Stimulated activated CD8-positive, alpha-beta memory T cell treated with anti-CD3 and anti-CD28 coated beads, Interleukin-12 subunit alpha, Interleukin-12 subunit beta, amount 100 ng/mL, for 4 hours (primary cell): ENCODE results near the gene PCDHGB6.
"Not testable (repeated sequence)": the region's sequence is repeated elsewhere in the genome, so short reads cannot be mapped to it uniquely, and the experiment has no call there.

Source experiments
- DNase-seq: peaks from one replicate; pipeline ENCODE4 v3.0.0-alpha.2; 2020; ENCODE audit warnings: low read depth

Gene PCDHGB6

DNA sequence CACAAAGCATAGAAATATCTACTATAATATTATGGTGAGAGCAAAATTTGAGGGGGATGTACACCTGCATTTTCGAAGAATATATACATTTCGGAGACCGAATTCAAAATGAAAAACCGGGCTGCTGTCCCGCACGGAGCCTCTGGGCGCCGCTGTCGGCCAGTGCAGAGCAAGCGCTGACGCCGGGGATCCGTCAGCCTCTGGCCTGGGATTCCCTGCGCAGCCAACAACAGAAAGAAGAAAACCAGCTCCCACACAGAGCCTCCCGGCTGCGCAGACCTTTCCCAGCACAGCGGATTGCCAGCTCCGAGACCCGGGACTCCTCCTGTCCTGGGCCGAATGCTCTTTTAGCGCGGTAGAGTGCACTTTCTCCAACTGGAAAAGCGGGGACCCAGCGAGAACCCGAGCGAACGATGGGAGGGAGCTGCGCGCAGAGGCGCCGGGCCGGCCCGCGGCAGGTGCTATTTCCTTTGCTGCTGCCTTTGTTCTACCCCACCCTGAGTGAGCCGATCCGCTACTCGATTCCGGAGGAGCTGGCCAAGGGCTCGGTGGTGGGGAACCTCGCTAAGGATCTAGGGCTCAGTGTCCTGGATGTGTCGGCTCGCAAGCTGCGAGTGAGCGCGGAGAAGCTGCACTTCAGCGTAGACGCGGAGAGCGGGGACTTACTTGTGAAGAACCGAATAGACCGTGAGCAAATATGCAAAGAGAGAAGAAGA is at the start of gene PCDHGB6:
Gene PCDHGB6, plus strand, starts transcription at position 232 of the 716 bp plus-strand sequence. Its CDS starts 182 bp downstream, at position 414.
- not testable (repeated sequence) for DNase-seq

DNA sequence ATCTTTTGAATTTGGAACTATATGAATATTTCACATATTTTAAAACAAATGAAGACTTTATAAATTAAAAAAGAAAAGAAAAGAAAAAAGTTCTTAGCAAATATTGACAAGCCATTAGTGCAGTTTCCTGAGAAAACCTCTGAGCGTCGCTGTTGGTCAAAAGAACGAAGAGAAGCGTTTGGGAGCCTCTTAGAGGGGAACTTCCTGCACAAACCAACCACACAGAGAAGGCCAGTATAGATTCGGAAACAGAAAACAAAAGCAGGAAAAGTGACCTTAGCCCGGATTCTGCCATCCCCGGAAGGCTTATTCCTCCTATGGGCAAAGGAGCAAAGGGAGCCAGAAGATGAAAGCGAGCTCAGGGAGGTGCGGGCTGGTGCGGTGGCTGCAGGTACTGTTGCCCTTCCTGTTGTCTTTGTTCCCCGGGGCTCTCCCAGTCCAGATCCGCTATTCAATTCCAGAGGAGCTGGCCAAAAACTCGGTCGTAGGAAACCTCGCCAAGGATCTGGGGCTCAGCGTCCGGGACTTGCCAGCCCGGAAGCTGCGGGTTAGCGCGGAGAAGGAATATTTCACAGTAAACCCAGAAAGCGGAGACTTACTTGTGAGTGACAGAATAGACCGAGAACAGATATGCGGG is 47.9 kb upstream of the PCDHGB6 start, which contains the start of gene PCDHGB2:
Gene PCDHGB2, plus strand, starts transcription at position 205 of the 637 bp plus-strand sequence. Its CDS starts 142 bp downstream, at position 347.
- DNase-seq = no peak

DNA sequence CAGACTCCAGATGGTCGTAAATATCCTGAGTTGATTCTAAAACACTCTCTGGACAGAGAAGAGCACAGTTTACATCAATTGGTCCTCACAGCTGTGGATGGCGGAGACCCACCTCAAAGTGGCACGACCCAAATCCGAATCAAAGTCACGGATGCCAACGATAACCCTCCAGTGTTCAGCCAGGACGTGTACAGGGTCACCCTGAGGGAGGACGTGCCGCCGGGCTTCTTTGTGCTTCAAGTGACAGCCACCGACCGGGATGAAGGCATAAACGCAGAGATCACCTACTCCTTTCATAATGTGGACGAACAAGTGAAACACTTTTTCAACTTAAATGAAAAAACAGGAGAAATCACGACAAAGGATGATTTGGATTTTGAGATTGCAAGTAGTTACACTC is 47.1 kb upstream of the PCDHGB6 start:
- no peak for DNase-seq

DNA sequence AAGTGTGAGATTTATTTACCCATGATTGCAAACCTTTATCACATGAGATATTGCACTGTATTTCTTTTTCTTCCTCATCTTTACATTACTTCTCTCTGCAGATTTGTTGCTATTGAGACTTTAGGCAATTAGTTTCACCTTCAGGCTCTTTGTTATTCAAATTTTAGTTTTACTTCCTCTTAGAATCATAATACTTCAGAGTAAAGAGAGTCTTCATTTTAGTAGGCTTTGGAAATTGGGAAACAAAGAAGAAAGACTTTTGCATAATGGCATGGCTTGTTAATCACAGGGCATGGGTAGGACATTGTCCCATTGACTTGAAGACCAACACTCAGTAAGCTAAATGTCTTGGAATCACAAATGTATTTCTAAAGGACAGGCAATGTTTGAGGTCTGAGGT is 45.1 kb upstream of the PCDHGB6 start:
- no peak for DNase-seq

DNA sequence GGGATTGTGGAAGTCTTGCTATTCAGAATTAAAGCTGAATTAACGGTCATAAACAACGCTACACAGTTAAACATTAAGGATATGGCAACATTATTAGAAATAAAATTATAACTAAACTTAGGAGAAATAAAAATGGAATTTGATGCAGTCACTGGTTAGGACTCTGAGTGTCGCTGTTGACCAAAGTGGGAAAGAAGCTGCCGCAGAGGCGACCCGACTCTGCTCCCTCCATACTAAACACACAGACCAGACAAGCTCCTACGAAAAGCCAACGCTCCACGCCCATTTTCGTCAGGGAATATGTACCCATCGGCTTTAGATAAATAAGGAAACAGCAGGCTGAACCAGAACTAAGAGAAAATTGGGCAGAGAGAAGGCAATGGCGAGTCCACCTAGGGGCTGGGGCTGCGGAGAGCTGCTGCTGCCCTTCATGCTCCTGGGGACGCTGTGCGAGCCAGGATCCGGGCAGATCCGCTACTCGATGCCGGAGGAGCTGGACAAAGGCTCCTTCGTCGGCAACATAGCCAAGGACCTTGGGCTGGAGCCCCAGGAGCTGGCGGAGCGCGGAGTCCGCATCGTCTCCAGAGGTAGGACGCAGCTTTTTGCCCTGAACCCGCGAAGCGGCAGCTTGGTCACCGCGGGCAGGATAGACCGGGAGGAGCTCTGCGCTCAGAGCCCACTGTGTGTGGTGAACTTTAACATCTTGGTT is 43.7 kb upstream of the PCDHGB6 start, which contains the start of gene PCDHGA5:
Gene PCDHGA5, plus strand, starts transcription at position 211 of the 709 bp plus-strand sequence. Its CDS starts 169 bp downstream, at position 380.
- no peak for DNase-seq

DNA sequence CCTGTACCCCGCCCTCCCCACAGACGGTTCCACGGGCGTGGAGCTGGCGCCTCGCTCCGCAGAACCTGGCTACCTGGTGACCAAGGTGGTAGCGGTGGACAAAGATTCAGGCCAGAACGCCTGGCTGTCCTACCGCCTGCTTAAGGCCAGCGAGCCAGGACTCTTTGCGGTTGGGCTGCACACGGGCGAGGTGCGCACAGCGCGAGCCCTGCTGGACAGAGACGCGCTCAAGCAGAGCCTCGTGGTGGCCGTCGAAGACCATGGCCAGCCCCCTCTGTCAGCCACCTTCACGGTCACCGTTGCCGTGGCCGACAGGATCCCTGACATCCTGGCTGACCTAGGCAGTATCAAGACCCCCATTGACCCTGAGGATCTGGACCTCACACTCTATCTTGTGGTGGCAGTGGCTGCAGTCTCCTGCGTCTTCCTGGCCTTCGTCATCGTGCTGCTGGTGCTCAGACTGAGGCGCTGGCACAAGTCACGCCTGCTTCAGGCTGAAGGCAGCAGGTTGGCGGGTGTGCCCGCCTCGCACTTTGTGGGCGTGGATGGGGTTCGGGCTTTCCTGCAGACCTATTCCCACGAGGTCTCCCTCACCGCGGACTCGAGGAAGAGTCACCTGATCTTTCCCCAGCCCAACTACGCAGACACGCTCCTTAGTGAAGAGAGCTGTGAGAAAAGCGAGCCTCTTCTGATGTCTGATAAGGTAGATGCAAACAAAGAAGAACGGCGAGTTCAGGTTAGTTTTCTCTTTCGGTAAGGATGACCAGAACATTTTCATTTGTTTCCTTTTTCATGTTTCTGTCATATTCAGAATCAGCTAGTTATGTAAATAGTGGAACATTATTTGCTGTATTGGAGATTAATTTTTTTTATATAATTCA is 41.6 kb upstream of the PCDHGB6 start:
- no peak for DNase-seq

DNA sequence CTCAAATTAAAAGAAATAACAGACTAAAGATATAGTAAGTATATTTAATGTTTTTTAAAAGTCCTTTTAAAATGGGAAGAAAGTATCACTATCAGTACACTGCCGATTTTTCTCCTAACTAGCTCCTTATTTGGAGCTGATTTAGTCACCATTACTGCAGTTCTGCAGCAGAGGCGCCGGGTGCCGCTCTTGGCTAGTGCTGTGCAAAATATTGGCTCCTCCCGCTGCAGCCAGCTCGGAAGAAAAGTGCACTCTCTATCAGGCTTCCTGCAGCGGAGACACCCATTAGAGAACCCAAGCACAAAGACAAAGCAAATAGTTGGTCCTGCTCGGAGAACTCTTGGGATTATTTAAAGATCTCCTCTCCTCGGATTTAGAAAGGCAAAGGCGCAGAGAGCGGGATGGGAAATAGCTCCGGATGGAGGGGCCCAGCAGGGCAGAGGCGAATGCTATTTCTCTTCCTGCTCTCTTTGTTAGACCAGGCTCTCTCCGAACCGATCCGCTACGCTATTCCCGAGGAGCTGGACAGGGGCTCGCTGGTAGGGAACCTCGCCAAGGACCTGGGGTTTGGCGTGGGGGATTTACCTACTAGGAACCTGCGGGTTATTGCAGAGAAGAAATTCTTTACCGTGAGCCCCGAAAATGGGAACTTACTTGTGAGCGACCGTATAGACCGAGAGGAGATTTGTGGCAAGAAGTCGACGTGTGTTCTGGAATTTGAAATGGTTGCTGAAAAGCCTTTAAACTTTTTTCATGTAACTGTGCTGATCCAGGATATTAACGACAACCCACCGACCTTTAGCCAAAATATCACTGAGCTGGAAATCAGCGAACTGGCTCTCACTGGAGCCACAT is 37.6 kb upstream of the PCDHGB6 start, which contains the start of gene PCDHGB3:
Gene PCDHGB3, plus strand, starts transcription at position 249 of the 855 bp plus-strand sequence. Its CDS starts 153 bp downstream, at position 402.
- DNase-seq = no peak

DNA sequence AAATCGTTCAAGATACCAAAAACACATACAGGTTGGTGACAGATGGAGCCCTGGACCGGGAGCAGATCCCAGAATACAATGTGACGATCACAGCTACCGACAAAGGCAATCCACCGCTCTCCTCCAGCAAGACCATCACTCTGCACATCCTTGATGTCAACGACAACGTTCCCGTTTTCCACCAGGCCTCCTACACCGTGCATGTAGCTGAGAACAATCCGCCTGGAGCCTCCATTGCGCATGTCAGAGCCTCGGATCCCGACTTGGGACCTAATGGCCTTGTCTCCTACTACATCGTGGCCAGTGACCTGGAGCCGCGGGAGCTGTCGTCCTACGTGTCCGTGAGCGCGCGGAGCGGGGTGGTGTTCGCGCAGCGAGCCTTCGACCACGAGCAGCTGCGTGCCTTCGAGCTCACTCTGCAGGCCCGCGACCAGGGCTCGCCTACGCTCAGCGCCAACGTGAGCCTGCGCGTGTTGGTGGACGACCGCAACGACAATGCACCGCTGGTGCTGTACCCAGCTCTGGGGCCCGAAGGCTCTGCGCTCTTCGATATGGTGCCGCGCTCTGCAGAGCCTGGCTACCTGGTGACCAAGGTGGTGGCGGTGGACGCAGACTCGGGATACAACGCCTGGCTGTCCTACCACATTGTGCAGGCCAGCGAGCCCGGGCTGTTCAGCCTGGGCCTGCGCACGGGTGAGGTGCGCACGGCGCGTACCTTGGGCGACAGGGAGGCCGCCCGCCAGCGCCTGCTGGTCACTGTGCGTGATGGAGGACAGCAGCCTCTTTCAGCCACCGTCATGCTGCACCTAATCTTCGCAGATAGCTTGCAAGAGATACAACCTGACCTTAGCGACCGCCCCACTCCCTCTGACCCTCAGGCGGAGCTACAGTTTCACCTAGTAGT is 36.0 kb upstream of the PCDHGB6 start:
- DNase-seq = no peak

DNA sequence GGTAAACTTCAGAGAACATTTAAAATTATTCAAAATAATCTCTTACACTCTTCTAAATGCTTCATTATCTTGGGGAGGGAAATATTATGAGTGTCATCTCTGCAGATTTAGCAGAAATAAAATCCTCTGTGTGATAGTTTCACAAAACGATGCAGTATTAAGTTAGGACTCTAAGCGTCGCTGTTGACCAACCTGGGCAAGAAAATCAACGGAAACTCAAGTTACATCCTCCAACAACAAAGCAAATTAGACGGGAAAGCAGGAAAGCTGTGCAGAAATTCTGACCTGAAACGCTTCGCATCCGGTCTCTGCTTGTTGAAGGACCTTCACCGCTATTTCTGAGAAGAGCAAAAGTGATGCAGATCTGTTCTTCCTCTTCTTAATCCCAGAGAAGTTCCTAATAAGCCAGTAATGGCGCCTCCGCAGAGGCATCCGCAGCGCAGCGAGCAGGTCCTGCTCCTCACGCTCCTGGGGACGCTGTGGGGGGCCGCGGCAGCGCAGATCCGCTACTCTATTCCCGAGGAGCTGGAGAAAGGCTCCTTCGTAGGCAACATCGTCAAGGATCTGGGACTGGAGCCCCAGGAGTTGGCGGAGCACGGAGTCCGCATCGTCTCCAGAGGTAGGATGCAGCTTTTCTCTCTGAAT is 34.0 kb upstream of the PCDHGB6 start, which contains the start of gene PCDHGA6:
Gene PCDHGA6, plus strand, starts transcription at position 219 of the 645 bp plus-strand sequence. Its CDS starts 193 bp downstream, at position 412.
- no peak for DNase-seq

DNA sequence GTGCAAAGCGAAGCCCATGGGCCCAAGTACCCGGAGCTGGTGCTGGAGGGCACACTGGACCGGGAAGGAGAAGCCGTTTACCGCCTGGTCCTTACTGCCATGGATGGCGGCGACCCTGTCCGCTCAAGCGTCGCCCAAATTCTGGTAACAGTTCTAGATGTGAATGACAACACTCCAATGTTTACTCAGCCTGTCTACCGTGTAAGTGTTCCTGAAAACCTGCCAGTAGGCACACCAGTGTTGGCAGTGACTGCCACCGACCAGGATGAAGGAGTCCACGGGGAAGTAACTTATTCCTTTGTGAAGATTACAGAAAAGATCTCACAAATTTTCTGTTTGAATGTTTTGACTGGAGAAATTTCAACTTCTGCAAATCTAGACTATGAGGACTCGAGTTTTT is 33.2 kb upstream of the PCDHGB6 start:
- DNase-seq = no peak

DNA sequence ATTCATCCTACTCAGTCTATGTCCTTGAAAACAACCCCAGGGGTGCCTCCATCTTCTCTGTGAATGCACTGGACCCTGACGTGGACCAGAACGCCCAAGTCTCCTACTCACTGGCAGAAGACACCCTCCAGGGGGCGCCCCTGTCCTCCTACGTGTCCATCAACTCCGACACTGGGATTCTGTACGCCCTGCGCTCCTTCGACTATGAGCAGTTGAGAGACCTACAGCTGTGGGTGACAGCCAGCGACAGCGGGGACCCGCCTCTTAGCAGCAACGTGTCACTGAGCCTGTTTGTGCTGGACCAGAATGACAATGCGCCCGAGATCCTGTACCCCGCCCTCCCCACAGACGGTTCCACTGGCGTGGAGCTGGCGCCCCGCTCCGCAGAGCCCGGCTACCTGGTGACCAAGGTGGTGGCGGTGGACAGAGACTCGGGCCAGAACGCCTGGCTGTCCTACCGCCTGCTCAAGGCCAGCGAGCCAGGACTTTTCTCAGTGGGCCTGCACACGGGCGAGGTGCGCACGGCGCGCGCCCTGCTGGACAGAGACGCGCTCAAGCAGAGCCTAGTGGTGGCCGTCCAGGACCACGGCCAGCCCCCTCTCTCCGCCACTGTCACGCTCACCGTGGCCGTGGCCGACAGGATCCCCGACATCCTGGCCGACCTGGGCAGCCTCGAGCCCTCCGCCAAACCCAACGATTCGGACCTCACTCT is 32.2 kb upstream of the PCDHGB6 start:
- DNase-seq = not testable (repeated sequence)

DNA sequence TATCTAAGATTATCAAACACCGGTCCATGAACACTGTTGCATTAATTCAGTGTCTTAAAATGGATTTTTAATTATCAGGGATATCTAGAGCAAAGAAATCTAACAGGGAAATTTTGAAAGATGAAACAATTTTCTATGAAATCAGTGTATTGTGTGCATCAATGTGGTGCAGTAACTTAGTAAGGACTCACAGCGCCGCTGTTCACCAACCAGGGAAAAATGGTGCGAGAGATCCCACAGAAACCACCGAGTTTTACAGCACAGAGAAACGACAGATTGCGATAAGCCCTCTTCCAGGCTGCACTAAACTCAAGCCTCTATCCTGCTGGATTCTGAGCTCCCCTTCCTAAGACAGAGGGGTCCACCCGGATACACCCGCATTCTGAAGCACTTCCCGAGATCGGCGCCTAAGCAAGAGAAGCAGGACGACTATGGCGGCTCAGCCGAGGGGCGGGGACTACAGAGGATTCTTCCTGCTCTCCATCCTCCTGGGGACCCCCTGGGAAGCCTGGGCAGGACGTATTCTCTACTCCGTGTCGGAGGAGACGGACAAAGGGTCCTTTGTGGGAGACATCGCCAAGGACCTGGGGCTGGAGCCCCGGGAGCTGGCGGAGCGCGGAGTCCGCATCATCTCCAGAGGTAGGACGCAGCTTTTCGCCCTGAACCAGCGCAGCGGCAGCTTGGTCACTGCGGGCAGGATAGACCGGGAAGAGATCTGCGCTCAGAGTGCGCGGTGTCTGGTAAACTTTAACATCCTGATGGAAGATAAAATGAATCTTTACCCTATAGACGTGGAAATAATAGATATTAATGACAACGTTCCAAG is 25.1 kb upstream of the PCDHGB6 start, which contains the start of gene PCDHGA7:
Gene PCDHGA7, plus strand, starts transcription at position 274 of the 826 bp plus-strand sequence. Its CDS starts 158 bp downstream, at position 432.
- DNase-seq = no peak

DNA sequence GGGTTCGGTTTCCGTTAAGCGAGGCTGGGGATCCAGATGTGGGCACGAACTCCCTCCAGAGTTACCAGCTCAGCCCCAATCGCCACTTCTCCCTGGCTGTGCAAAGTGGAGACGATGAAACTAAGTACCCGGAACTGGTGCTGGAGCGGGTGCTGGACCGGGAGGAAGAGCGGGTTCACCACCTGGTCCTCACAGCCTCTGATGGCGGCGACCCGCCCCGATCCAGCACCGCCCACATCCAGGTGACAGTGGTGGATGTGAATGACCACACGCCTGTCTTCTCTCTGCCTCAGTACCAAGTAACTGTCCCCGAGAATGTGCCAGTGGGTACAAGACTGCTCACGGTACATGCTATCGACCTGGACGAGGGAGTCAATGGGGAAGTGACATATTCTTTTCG is 24.5 kb upstream of the PCDHGB6 start:
- no peak for DNase-seq

DNA sequence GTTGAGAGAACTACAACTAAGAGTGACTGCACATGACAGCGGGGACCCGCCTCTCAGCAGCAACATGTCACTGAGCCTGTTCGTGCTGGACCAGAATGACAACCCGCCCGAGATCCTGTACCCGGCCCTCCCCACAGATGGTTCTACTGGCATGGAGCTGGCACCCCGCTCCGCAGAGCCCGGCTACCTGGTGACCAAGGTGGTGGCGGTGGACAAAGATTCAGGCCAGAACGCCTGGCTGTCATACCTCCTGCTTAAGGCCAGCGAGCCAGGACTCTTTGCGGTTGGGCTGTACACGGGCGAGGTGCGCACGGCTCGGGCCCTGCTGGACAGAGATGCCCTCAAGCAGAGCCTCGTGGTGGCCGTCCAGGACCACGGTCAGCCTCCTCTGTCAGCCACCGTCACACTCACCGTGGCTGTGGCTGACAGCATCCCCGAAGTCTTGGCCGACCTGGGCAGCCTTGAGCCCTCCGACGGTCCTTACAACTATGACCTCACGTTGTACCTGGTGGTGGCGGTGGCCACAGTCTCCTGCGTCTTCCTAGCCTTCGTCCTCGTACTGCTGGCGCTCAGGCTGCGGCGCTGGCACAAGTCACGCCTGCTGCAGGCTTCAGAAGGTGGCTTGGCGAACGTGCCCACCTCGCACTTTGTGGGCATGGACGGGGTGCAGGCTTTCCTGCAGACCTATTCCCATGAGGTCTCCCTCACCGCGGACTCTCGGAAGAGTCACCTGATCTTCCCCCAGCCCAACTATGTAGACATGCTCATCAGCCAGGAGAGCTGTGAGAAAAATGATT is 23.2 kb upstream of the PCDHGB6 start:
- no peak for DNase-seq

DNA sequence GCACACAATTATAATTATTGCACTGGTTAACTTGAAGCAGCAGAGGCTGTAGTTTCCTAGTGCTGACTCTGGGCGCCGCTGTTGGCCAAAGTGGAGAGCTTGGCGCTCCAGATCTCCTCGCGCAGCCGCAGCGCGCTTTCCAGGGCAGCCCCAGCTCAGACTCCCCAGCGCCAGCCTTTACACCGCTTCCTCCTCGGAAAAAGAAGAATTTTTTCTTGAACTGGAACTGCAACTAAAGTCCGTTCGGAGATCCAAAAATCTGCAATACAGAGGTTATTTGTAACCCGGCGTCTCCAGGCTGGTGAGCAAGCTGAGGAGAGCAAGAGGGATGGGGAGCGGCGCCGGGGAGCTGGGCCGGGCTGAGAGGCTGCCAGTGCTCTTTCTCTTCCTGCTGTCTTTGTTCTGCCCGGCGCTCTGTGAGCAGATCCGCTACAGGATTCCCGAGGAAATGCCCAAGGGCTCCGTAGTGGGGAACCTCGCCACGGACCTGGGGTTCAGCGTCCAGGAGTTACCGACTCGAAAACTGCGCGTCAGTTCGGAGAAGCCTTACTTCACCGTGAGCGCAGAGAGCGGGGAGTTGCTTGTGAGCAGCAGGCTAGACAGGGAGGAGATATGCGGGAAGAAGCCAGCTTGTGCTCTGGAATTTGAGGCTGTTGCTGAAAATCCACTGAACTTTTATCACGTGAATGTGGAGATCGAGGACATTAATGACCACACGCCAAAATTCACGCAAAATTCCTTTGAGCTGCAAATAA is 20.1 kb upstream of the PCDHGB6 start, which contains the start of gene PCDHGB4:
Gene PCDHGB4, plus strand, starts transcription at position 142 of the 755 bp plus-strand sequence. Its CDS starts 187 bp downstream, at position 329.
- not testable (repeated sequence) for DNase-seq
